ENCODE data around the gene TTLL11.

DNA sequence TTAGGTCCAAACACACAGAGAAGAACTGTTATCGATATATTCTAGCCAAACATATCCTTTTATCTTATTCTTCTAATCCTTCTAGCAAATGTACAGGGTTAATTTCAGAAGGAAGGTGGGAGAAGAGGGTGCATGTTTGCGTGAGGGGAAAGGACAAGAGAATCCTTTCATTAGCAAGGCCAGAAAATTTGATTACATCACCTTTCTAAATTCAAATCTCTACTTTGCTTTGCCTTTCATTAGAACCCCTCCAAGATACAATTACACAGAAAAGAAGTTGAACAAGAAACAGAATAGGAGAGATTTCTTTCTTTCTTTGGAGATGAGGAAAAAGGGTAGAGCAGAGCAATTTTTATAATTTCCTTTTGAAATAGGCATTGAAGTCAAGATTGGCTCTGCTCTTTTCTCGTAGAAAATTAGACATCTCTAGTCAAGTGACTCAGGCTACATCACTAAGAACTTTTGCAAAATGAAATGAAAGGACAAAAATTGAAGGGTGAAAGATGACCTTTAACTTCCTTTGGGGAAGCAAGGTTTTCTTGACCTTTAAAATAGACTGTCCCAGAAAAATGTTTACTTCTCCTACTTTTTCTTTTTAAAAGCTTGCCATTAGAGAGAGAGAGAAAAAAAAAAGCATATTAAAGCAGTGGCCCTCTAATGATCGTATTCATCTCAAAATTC is 81.2 kb downstream of the TTLL11 start:
- TF ChIP-seq, protein P1, sequence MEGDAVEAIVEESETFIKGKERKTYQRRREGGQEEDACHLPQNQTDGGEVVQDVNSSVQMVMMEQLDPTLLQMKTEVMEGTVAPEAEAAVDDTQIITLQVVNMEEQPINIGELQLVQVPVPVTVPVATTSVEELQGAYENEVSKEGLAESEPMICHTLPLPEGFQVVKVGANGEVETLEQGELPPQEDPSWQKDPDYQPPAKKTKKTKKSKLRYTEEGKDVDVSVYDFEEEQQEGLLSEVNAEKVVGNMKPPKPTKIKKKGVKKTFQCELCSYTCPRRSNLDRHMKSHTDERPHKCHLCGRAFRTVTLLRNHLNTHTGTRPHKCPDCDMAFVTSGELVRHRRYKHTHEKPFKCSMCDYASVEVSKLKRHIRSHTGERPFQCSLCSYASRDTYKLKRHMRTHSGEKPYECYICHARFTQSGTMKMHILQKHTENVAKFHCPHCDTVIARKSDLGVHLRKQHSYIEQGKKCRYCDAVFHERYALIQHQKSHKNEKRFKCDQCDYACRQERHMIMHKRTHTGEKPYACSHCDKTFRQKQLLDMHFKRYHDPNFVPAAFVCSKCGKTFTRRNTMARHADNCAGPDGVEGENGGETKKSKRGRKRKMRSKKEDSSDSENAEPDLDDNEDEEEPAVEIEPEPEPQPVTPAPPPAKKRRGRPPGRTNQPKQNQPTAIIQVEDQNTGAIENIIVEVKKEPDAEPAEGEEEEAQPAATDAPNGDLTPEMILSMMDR (IDR thresholded peaks at IDR 0.05; ENCODE audit: poor library complexity): no peak
- TF ChIP-seq EZH2phosphoT487 (IDR thresholded peaks at IDR 0.05; ENCODE audit: low read depth, severe bottlenecking, unreplicated experiment) (no peak), EZH2 (IDR thresholded peaks at IDR 0.05; ENCODE audit: borderline replicate concordance) (no peak)

All from hepatocyte (in vitro differentiated cells).